Sigmoid colon (tissue), 7 donors: ENCODE measurements around the gene MAP1B. TPM values are rescaled to one million over a fixed set of nuclear protein-coding genes. Genes with fewer than 3 reads are reported as not detected.

ENCODE experiments used
- DNase-seq: peaks from one replicate; pipeline ENCODE4 v3.0.0-alpha.2; 2019
- H3K27ac ChIP-seq, 4 donors: fragments of 200-600 bp; sonication (generic); one replicate each; pipeline ENCODE4 v1.5.1; 2016 to 2019; ENCODE audit warnings: mild to moderate bottlenecking in 1 of 4
- H3K27me3 ChIP-seq, 3 donors: fragments of 200-600 bp; sonication (generic); one replicate each; pipeline ENCODE4 v1.5.1; 2019; ENCODE audit warnings: mild to moderate bottlenecking in 1 of 3
- H3K36me3 ChIP-seq, 4 donors: fragments of 200-600 bp; sonication (generic); one replicate each; pipeline ENCODE4 v1.5.1; 2016 to 2019
- H3K4me1 ChIP-seq, 4 donors: fragments of 200-600 bp; sonication (generic); one replicate each; pipeline ENCODE4 v1.5.1; 2017 to 2019
- H3K4me3 ChIP-seq, 4 donors: fragments of 200-600 bp; sonication (generic); one replicate each; pipeline ENCODE4 v1.5.1; 2017 to 2019; ENCODE audit warnings: mild to moderate bottlenecking in 2 of 4, moderate library complexity in 1 of 4
- H3K9me3 ChIP-seq, 4 donors: fragments of 200-600 bp in 3 of 4; sonication (generic) in 3 of 4; one replicate each; pipeline versions ENCODE4 v1.5.1 to v1.6.1; 2013 to 2019
- CTCF ChIP-seq, 4 experiments: fragments of 450-650 bp in 3 of 4; fragments of 200-600 bp in 1 of 4; IDR thresholded peaks; one replicate each; pipeline ENCODE4 v1.5.1; 2016 to 2019; ENCODE audit warnings: antibody characterized with exemption in 4 of 4, mild to moderate bottlenecking in 3 of 4, moderate library complexity in 2 of 4
- EP300 ChIP-seq, 4 donors: sonication (generic); formaldehyde crosslinking; IDR thresholded peaks; one replicate each; pipeline ENCODE4 v1.6.1; 2017; ENCODE audit warnings: antibody characterized with exemption in 4 of 4
- POLR2A ChIP-seq, 2 donors: fragments of 450-650 bp; IDR thresholded peaks; one replicate each; pipeline ENCODE4 v1.6.1; 2016; ENCODE audit warnings: antibody characterized with exemption in 2 of 2, mild to moderate bottlenecking in 2 of 2, moderate library complexity in 2 of 2
- POLR2AphosphoS5 ChIP-seq, 4 donors: sonication (generic); formaldehyde crosslinking; IDR thresholded peaks; one replicate each; pipeline ENCODE4 v1.6.1; 2017; ENCODE audit warnings: antibody characterized with exemption in 4 of 4
- WGBS, 2 donors: extraction: QIAGEN DNeasy Blood & Tissue Kit; methylation state at CpG; one replicate each; pipeline ENCODE4 v1.1.7; 2013; 5-methylcytosine and 5-hydroxymethylcytosine counted together
- intact Hi-C: fragments of 100-400 bp; cut with DNase I; formaldehyde crosslinking; loops from one replicate; pipeline ENCODE4 v1.15.1; 2023
- polyA plus RNA-seq, 3 donors: library from polyadenylated mRNA; stranded (reverse); fragments of 200-250 nt; gene quantifications; one replicate each; pipeline ENCODE4 v1.2.3, GENCODE V29; 2013
- total RNA-seq, 4 donors: library from RNA; depleted of rRNA; stranded (reverse); fragments of >200 nt; gene quantifications; one replicate each; pipeline ENCODE4 v1.1.0, GENCODE V29; 2016
- donor health status: healthy with polysubstance abuse.
- donor health status: Bipolar disorder and iron deficiency.
- donor health status: healthy.

Gene MAP1B
- total and polyA plus RNA-seq, 7 donors, result 0.69 to 659 (median 98.6) TPM

GRCh38 chr5:72237879-72238278, 130.6 kb downstream of the MAP1B start:
- 97 to 98% methylated on average over 3 of the region's 3 CpGs for WGBS, 2 donors
- peaks cover 0 to 18% (median 0%) of the 10 kb centered on the region in 4 donors for H3K4me1 ChIP-seq
- intact Hi-C loops, result no loop called here
- H3K27ac ChIP-seq, result no peak overlapping the region
- DNase-seq, result no peak
- peaks cover 0 to 22% (median 2%) of the 10 kb centered on the region in 4 donors for H3K36me3 ChIP-seq
- no peak overlapping the region for H3K4me3 ChIP-seq
- no peak for TF ChIP-seq CTCF (IDR thresholded peaks at IDR 0.05)
- TF ChIP-seq POLR2A (IDR thresholded peaks at IDR 0.05), result no peak
- no peak for TF ChIP-seq EP300 (IDR thresholded peaks at IDR 0.05)
- no peak for TF ChIP-seq POLR2AphosphoS5 (IDR thresholded peaks at IDR 0.05)
- H3K27me3 ChIP-seq, result no peaks in the 10 kb centered on the region
- H3K9me3 ChIP-seq, result no peaks in the 10 kb centered on the region

- Histone ChIP-seq H3K36me3 (peaks cover 0 to 21% (median 2%) of the 10 kb centered on the region in 4 donors), H3K27me3 (no peaks in the 10 kb centered on the region), H3K4me3 (no peak overlapping the region), H3K27ac (no peak overlapping the region), H3K4me1 (peaks cover 0 to 22% (median 3%) of the 10 kb centered on the region in 4 donors), H3K9me3 (no peaks in the 10 kb centered on the region)
- intact Hi-C loops, result no loop called here
- no peak for DNase-seq
- 95 to 97% methylated on average over 5 of the region's 5 CpGs for WGBS, 2 donors
- TF ChIP-seq POLR2AphosphoS5 (IDR thresholded peaks at IDR 0.05), result no peak
- TF ChIP-seq EP300 (IDR thresholded peaks at IDR 0.05), result no peak
These were observed 131.6 kb downstream of the MAP1B start for GRCh38 chr5:72238712-72239445.

GRCh38 chr5:72241346-72242003, 134.2 kb downstream of the MAP1B start:
- intact Hi-C loops, result no loop called here
- Histone ChIP-seq H3K4me3 (no peak overlapping the region), H3K27me3 (no peaks in the 10 kb centered on the region), H3K36me3 (peaks cover 0 to 14% (median 2%) of the 10 kb centered on the region in 4 donors), H3K27ac (peak overlapping the region in 1 of 4 donors; percentile 15), H3K4me1 (peaks cover 0 to 39% (median 29%) of the 10 kb centered on the region in 4 donors), H3K9me3 (no peaks in the 10 kb centered on the region)
- no peak for DNase-seq
- 78 to 86% methylated on average over 5 of the region's 5 CpGs for WGBS, 2 donors
- TF ChIP-seq POLR2AphosphoS5 (IDR thresholded peaks at IDR 0.05) (no peak), CTCF (IDR thresholded peaks at IDR 0.05) (no peak), POLR2A (IDR thresholded peaks at IDR 0.05) (no peak), EP300 (IDR thresholded peaks at IDR 0.05) (no peak)

- H3K9me3 ChIP-seq, result no peaks in the 10 kb centered on the region
- no peak overlapping the region for H3K27ac ChIP-seq
- H3K27me3 ChIP-seq, result no peaks in the 10 kb centered on the region
- 93 to 94% methylated on average over 7 of the region's 7 CpGs for WGBS, 2 donors
- TF ChIP-seq POLR2AphosphoS5 (IDR thresholded peaks at IDR 0.05), result no peak
- no peaks in the 10 kb centered on the region for H3K36me3 ChIP-seq
- H3K4me1 ChIP-seq, result peaks cover 0 to 54% (median 43%) of the 10 kb centered on the region in 4 donors
- no peak overlapping the region for H3K4me3 ChIP-seq
- no peak for DNase-seq
- intact Hi-C loops, result no loop called here
These were observed 135.7 kb downstream of the MAP1B start for GRCh38 chr5:72242796-72243475.

- intact Hi-C loops, result no loop called here
- no peak overlapping the region for H3K4me3 ChIP-seq
- peaks cover 0 to 60% (median 51%) of the 10 kb centered on the region in 4 donors for H3K4me1 ChIP-seq
- H3K9me3 ChIP-seq, result no peaks in the 10 kb centered on the region
- no peaks in the 10 kb centered on the region for H3K27me3 ChIP-seq
- no peaks in the 10 kb centered on the region for H3K36me3 ChIP-seq
- 85 to 90% methylated on average over 2 of the region's 2 CpGs for WGBS, 2 donors
- no peak for DNase-seq
- TF ChIP-seq POLR2AphosphoS5 (IDR thresholded peaks at IDR 0.05) (no peak), CTCF (IDR thresholded peaks at IDR 0.05) (no peak), POLR2A (IDR thresholded peaks at IDR 0.05) (no peak), EP300 (IDR thresholded peaks at IDR 0.05) (no peak)
- H3K27ac ChIP-seq, result peak overlapping the region in 2 of 4 donors; percentile 72 to 83
These were observed 136.4 kb downstream of the MAP1B start for GRCh38 chr5:72243706-72244105.
